G401 (cell line): ENCODE data around the gene CHMP4A. TPM values are rescaled to one million over a fixed set of nuclear protein-coding genes. Genes with fewer than 3 reads are reported as not detected.
"Not testable (repeated sequence)": the region's sequence is repeated elsewhere in the genome, so short reads cannot be mapped to it uniquely, and the experiment has no call there.

Experiments
- DNase-seq: peaks from one replicate; pipeline ENCODE4 v3.0.0-alpha.2; 2015; ENCODE audit warnings: low spot score
- in situ Hi-C: cut with HindIII; loops from 2 replicates; pipeline ENCODE4 v1.10.0; 2016; ENCODE audit warnings: low sequenced_read_pairs, mixed read lengths
- total RNA-seq: library from RNA; depleted of rRNA; stranded (reverse); fragments of >200 nt; shearing (Covaris generic); gene quantifications from 2 replicates; pipeline ENCODE4 v1.2.3, GENCODE V29; 2014

Gene CHMP4A
- total RNA-seq, 1 experiment from 2014 or later: 30.8 TPM

DNA sequence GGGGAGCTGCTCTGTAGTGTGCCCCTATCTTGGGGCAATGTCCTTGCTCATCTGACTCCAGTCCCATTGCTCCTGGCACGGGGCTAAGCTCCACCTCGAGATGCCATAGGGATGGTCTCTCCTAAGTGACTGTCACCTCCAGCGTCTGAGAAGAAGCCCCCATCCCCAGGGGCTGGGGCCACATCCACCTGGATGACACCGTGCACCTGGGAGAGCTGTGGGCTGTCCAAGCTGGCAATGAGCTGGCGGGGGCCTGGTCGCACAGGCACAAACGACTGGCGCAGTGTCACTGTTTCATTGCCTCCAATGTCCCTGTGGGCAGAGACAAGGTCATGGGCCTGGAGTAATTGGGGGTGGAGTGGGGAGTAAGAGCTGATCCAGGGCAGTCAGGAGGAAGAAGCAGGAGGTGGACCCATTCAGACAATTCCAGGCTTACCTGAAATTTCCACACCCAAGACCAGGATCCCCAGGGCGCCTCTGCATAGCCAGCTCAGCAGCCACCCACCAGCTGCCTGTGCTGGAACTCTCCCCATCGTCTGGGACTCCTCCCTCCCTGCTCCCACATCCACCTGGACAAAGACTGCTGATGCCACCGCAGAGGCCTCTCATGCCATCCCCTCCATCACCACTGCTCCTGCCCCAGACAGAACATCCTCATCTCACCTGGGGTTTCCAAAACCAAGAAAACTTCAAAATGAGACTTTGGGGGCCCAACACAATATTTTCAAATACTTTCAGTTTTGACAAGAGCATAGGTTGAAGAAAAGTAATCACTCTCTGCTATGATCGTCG lies 36.1 kb upstream of the CHMP4A start:
- no peak for DNase-seq
- in situ Hi-C loops: no loop called here

- no peak for DNase-seq
- in situ Hi-C loops: no loop called here
Observed at GRCh38 chr14:24247422-24247821, 34.1 kb upstream of the CHMP4A start.

GRCh38 chr14:24246765-24247212 lies 33.5 kb upstream of the CHMP4A start:
- in situ Hi-C loops: no loop called here
- no peak for DNase-seq

DNA sequence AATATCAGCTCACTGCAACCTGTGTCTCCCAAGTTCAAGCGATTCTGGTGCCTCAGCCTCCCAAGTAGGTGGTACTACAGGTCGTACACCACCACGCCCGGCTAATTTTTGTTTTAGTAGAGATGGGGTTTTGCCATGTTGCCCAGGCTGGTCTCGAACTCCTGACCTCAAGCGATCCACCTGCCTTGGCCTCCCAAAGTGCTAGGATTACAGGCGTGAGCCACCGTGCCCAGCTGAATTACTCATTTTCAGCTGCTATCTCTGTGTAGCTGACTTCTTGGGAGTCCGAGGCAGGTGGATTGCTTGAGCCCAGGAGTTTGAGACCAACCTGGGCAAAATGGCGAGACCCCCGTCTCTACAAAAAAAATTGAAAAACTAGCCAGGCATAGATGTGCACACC lies 32.1 kb upstream of the CHMP4A start:
- DNase-seq, in situ Hi-C loops: not testable (repeated sequence)

DNA sequence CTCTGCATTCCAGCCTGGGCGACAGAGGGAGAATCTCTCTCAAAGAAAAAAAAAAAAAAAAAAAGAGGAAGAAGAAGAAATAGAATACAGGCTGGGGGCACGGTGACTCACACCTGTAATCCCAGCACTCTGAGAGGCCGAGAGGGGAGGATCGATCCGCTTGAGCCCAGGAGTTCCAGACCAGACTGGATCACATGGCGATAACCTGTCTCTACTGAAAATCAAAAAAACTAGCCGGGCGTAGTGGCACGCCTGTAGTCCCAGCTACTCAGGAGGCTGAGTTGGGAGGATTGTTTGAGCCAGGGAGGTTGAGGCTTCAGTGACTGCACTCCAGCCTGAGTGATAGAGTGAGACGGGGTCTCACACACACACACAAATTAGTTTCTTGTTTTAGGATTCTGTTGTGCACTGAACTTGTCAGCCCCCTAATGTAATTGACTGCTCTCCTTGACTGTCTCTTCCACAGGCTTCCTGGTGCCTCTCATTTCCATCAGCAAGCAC lies 30.1 kb upstream of the CHMP4A start:
- in situ Hi-C loops: no loop called here

DNA sequence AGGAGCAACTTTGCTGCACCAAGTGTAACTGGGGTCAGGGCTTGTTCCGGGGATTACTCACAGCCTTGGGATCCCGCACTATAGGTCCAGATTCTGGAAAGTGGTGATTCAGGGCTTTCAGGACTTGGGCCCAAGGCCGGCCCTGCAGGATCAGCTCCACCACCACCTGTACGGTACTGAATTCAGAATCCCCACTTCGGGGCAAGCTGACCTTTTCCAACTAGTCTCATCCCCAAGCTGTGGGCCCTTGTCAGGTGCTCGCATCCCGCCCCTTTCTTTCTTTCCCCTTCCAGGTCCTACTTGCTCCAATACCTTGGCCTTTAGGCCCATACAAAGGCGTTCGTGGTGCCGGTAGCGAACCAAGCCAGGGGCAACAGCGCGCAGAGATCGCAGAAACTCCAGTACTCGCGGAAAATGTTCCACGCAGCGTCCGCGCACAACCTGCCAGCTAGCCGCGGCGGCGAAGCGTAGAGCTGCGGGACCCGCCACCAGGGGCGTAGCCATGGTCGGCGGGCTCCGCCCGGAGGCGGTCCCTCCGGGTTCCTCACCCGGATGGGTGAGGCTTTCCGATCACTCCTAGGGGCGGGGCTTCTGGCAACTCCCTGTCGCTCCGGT lies 28.6 kb upstream of the CHMP4A start:
- peak; percentile 95 for DNase-seq
- in situ Hi-C loops: no loop called here

More for the DNA sequence above, 30.1 kb upstream of the CHMP4A start:
- no peak for DNase-seq

DNA sequence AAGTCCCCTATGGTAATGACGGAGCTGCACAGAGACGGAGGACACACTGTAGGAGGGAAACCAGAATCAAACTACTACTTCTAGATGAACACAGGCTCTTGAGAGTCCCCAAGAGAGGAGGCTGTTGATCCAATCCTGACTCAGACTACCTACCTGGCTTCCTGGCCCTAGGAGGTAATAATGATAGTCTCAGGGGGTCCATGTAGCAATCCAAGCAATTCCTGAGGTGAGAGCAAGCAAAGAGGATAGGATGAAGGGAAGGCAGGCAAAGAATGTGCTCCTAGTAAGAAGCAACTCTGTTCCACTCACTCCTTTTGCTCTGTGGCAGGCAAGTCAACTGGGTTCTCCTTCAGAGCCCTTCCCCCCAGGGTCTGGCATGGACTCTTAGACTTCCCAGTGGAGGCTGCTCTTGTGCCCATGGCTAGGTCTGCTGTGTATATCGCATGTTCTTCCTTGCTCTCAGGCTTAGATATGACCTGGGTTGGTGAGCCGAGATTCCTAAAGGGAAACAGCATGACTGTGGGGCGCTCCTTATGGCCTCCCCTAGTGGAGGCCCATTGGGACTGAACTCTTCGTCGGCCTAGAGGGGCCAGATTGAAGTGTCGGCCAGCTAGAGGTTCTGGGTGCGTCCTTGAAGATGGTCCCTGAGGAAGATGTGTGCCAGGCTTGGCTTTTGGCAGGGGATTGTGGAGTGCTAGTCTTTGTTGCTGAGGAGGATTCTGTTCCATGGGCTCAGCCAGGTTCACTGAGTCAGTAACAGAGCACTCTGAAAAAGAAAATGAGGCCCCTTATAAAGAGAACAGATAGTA lies 27.0 kb upstream of the CHMP4A start:
- DNase-seq: no peak
- in situ Hi-C loops: no loop called here

- in situ Hi-C loops: no loop called here
- no peak for DNase-seq
Observed at GRCh38 chr14:24238527-24239037, 25.3 kb upstream of the CHMP4A start.

GRCh38 chr14:24238123-24238522 lies 24.8 kb upstream of the CHMP4A start:
- no peak for DNase-seq
- in situ Hi-C loops: no loop called here

DNA sequence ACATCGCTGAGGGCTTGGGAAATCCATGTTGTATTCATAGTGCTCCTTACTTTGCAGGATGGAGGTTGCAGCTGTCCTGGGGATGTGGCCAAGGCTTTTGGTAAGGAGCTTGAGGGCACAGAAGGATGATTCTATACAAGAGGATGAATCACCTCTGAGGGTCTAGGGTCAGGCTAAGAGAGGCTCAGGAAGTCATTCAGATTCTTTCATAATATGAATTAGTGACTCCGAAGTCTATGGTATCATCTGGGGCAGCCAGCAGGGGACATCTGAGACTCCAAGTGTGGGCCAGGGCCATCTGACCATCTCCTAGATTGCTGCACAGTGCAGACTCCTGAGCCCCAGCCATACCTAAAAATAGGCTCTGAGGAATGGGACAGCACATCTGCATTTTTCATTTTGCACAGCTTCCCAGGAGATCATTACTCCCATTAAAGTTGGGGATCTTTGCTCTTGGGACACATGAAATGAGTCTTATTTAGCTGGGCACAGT lies 24.2 kb upstream of the CHMP4A start:
- no peak for DNase-seq
- in situ Hi-C loops: no loop called here

DNA sequence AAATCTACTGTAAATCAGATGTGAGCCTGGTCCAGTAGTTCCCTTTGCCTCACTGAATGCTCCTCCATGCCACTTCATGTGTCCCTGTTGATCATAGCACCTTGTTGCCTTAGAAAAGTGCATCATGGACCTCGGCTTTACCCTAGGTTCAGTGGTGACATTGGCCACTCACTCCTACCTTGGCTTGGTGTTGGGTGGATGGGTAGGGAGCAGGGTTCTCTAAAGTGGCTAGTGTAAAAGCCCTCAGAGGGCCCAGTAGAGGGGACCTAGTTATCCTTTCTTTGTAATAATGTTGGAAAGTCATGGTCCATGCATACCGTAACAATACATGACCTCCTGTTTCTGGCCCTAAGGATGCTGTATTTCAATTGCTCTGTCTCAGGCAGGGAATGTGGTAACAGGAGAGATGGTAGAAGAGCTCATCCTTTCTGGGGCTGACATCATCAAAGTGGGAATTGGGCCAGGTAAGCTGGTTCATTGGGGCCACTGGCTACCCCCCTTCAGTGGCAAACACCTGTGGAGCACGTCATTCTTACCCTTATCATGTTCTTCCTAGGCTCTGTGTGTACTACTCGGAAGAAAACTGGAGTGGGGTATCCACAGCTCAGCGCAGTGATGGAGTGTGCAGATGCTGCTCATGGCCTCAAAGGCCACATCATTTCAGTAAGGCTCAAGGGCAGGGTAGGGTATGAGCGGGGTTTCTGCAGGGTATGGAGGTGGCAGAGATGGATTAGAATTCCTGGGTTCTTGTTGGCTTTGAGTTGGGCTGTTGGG lies 23.6 kb upstream of the CHMP4A start:
- in situ Hi-C loops: no loop called here
- DNase-seq: no peak

DNA sequence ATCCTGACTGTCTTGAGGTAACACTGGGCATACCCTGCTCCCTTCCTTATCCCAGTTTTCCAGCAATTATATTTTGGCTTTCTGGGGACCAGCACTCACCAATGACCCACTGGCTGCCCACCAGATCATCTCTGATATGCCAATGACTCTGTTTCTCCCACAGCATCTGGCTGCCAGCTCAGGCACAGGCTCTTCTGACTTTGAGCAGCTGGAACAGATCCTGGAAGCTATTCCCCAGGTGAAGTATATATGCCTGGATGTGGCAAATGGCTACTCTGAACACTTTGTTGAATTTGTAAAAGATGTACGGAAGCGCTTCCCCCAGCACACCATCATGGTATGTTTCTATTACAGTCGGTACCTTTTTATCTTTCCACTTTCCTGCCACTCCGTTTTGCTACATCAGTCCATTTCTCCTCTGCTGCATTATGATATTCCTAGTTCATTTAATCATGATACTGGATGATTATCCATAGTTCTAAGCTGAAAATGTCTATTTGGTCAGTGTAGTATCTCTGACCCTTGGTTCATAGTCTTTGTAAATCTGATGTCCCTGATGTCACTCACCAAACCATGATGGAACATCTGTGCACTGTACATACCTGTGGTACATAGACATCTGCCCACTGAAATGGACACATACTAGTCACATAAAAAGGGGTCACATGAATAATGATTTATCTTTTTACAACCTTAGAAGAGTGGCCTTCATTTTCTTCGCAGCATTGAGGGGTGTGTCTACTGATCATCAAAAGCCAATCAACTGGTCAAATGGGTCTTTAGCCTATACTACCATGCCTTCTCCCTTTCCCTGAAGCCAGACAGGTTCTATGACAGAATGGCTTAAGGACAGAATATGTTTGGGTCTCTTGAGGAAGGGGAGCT lies 22.8 kb upstream of the CHMP4A start:
- DNase-seq: no peak
- in situ Hi-C loops: no loop called here

DNA sequence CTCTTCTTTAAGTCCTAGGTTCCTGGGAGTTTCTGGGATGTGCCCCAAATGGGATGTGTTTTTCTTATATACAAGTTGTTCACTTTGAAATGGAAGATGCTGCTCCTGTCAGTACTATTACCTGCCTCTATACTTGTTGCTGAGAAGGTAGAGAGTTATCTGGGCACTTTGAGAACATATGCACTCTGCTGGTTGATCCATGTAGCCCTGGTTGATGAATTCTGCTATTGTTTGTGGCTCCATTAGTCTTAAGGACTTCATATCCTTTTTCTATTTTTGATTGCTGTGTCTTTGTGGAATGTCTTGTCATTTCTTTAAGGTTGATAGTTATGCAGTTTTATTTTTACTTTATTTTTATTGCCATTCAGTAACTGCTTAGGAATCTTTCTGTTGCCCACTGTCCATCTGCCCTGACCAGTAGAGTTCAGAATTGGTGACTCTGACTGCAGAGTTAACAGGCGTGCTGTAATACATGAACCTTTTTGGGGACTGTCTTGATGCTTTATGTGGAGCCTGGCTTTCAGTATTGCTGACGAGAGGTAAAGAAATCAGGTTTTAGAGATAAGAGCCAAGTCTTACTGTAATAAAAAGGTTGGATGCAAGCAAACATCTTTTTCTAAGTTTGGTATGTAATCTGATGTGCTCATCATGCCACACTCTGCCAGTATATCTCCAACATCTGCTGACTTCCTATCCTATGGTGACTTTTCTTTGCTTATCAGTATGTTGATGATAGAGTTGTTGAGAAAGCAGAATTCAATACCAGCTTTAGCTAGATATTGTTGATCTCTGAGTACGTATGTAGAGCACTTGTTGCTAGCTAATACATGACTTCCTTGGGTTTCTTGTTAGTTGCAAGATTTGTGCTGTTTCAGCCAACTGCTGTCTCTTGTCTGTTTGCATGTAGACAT lies 21.1 kb upstream of the CHMP4A start:
- in situ Hi-C loops: no loop called here
- no peak for DNase-seq

DNA sequence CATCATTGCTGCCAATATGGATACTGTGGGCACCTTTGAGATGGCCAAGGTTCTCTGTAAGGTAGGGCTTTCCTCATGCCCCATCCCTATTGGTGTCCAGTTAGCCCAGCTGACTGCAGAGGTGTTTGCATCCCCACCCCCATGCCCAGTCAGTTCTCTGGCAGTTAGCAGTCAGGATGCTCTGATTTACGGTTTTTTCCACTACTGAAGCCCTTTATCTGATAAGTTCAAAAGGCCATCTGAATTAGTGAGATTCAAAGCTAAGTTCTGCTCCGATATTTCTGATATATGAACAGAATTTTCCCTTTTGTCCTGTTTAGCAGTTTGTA lies 20.2 kb upstream of the CHMP4A start:
- no peak for DNase-seq
- in situ Hi-C loops: no loop called here

DNA sequence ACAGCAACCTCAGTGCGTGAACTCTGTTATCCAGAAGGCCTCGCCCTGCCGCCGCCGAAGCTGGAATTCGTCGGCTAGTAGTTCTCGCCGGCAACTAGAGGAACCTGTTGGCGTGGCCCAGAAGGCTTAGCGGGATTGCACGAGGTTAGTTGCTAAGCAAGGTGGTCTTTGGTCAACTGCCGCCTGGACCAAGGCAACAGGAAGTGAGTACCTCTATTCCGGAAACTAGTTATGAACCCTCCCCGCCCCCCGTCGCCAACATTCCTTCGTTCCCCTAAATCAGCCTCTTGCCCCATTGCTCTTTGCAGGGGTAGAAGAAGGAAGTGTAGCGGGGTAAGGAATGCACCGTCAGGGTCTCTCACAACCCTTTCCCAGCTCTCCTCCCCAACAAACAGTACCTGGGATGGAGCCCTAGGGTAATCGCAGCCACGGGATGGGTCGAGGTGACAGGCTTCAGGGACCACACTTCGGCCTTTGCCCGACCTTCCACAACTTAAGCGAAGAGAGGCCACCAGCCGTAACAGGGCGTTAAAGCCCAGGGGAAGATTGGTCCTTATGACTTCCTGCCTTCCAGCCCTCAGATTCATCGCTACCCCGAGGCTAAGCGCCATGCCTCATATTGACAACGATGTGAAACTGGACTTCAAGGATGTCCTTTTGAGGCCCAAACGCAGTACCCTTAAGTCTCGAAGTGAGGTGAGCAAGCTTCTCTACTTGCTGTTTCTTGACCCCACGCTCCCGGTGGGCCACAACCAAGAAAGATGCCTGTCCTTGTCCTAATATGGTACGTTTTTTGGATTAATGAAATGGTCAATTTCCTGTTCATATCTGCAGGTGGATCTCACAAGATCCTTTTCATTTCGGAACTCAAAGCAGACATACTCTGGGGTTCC lies 19.6 kb upstream of the CHMP4A start, which contains the start of gene GMPR2:
Gene GMPR2, plus strand, starts transcription at position 285 of the 893 bp plus-strand sequence. Its CDS starts 325 bp downstream, at position 610.
- DNase-seq: no peak
- in situ Hi-C loops: no loop called here

- peak; percentile 97 for DNase-seq
- in situ Hi-C loops: no loop called here
Observed at GRCh38 chr14:24232121-24232644, 18.9 kb upstream of the CHMP4A start, which contains the start of gene NEDD8. Gene NEDD8 (minus strand): TSS chr14:24232367. CDS start chr14:24232267, 100 bp downstream.
